Raji (cell line): Measurements from ENCODE around the gene CACNA2D1.

Source experiments
- POLR2A ChIP-seq: IDR thresholded peaks from 2 replicates; pipeline ENCODE4 v1.6.1; 2011; ENCODE audit warnings: low read depth, low read length, control low read depth; ENCODE audit not compliant: insufficient read depth

Gene CACNA2D1

GRCh38 chr7:82209179-82209747, 234.3 kb downstream of the CACNA2D1 start:
- no peak for TF ChIP-seq POLR2A

- no peak for TF ChIP-seq POLR2A
These were observed 238.9 kb downstream of the CACNA2D1 start for GRCh38 chr7:82204694-82205093.

GRCh38 chr7:82202965-82203364, 240.6 kb downstream of the CACNA2D1 start:
- TF ChIP-seq POLR2A, result no peak

GRCh38 chr7:82202107-82202506, 241.5 kb downstream of the CACNA2D1 start:
- no peak for TF ChIP-seq POLR2A

GRCh38 chr7:82200601-82201000, 243.0 kb downstream of the CACNA2D1 start:
- TF ChIP-seq POLR2A, result no peak

- TF ChIP-seq POLR2A, result no peak
These were observed 249.4 kb downstream of the CACNA2D1 start for GRCh38 chr7:82194016-82194643.

GRCh38 chr7:82188636-82189035, 254.9 kb downstream of the CACNA2D1 start:
- TF ChIP-seq POLR2A, result no peak

GRCh38 chr7:82185443-82185842, 258.1 kb downstream of the CACNA2D1 start:
- no peak for TF ChIP-seq POLR2A

- no peak for TF ChIP-seq POLR2A
These were observed 259.9 kb downstream of the CACNA2D1 start for GRCh38 chr7:82183634-82184033.

GRCh38 chr7:82179311-82179710, 264.3 kb downstream of the CACNA2D1 start:
- TF ChIP-seq POLR2A, result no peak

GRCh38 chr7:82175319-82175718, 268.3 kb downstream of the CACNA2D1 start:
- no peak for TF ChIP-seq POLR2A

GRCh38 chr7:82173400-82174021, 270.1 kb downstream of the CACNA2D1 start:
- TF ChIP-seq POLR2A, result no peak

- no peak for TF ChIP-seq POLR2A
These were observed 270.7 kb downstream of the CACNA2D1 start for GRCh38 chr7:82172881-82173280.

- no peak for TF ChIP-seq POLR2A
These were observed 271.6 kb downstream of the CACNA2D1 start for GRCh38 chr7:82172017-82172416.

GRCh38 chr7:82167558-82168314, 275.8 kb downstream of the CACNA2D1 start:
- no peak for TF ChIP-seq POLR2A
